Hematopoietic multipotent progenitor cell treated with erythropoietin and hydrocortisone succinate and interleukin-3 and kit ligand, for 4 days (in vitro differentiated cells): ENCODE results near the gene LNPEP.

Source experiments
- DNase-seq: peaks from one replicate; pipeline ENCODE4 v3.0.0-alpha.2; 2015

Gene LNPEP

GRCh38 chr5:96935559-96936430, at the start of gene LNPEP:
LNPEP (plus strand) TSS chr5:96936080; CDS start chr5:96936156, 76 bp downstream.
- DNase-seq = peak; percentile 98

- DNase-seq = no peak
These were observed 42.5 kb upstream of the LNPEP start for GRCh38 chr5:96893342-96893741.

GRCh38 chr5:96896276-96896675, 39.6 kb upstream of the LNPEP start:
- DNase-seq = no peak

- DNase-seq = peak; percentile 77
These were observed 39.1 kb upstream of the LNPEP start for GRCh38 chr5:96896806-96897205.

- DNase-seq = no peak
These were observed 34.5 kb upstream of the LNPEP start for GRCh38 chr5:96901384-96901783.

GRCh38 chr5:96901841-96902240, 34.0 kb upstream of the LNPEP start:
- no peak for DNase-seq

GRCh38 chr5:96902876-96903275, 33.0 kb upstream of the LNPEP start:
- no peak for DNase-seq

GRCh38 chr5:96903300-96903699, 32.6 kb upstream of the LNPEP start:
- DNase-seq = no peak

- peak; percentile 15 for DNase-seq
These were observed 31.6 kb upstream of the LNPEP start for GRCh38 chr5:96904054-96904931.

GRCh38 chr5:96905864-96906263, 30.0 kb upstream of the LNPEP start:
- no peak for DNase-seq

GRCh38 chr5:96909003-96909402, 26.9 kb upstream of the LNPEP start:
- no peak for DNase-seq

- DNase-seq = no peak
These were observed 26.4 kb upstream of the LNPEP start for GRCh38 chr5:96909435-96909834.

GRCh38 chr5:96911139-96911538, 24.7 kb upstream of the LNPEP start:
- no peak for DNase-seq

- no peak for DNase-seq
These were observed 22.6 kb upstream of the LNPEP start for GRCh38 chr5:96913233-96913632.

- no peak for DNase-seq
These were observed 16.1 kb upstream of the LNPEP start for GRCh38 chr5:96919754-96920197.

- DNase-seq = peak; percentile 16
These were observed 15.0 kb upstream of the LNPEP start for GRCh38 chr5:96920744-96921355.

GRCh38 chr5:96922499-96923244, 13.2 kb upstream of the LNPEP start:
- DNase-seq = no peak

- no peak for DNase-seq
These were observed 11.8 kb upstream of the LNPEP start for GRCh38 chr5:96924016-96924443.

- no peak for DNase-seq
These were observed 9.6 kb upstream of the LNPEP start for GRCh38 chr5:96926276-96926675.

- DNase-seq = peak; percentile 18
These were observed 8.9 kb upstream of the LNPEP start for GRCh38 chr5:96927008-96927407.

GRCh38 chr5:96928931-96929708, 6.8 kb upstream of the LNPEP start:
- peak; percentile 26 for DNase-seq

GRCh38 chr5:96930058-96930457, 5.8 kb upstream of the LNPEP start:
- DNase-seq = peak; percentile 74
